GM21390 (cell line): ENCODE measurements around the gene SREBF1.
A peak's percentile ranks its signal among the peaks of the same experiment; 100 is the strongest.
"Not testable (repeated sequence)": the region's sequence is repeated elsewhere in the genome, so short reads cannot be mapped to it uniquely, and the experiment has no call there.

ENCODE experiments used
- ATAC-seq: cut with Tn5 transposase; IDR thresholded peaks from one replicate; pipeline ENCODE4 v1.9.1; 2021; ENCODE audit not compliant: unreplicated experiment

The SREBF1 gene

GRCh38 chr17:17813055-17813724 lies 23.6 kb downstream of the SREBF1 start:
- no peak for ATAC-seq

- ATAC-seq = no peak
These were observed 24.4 kb downstream of the SREBF1 start for GRCh38 chr17:17812211-17813054.

DNA sequence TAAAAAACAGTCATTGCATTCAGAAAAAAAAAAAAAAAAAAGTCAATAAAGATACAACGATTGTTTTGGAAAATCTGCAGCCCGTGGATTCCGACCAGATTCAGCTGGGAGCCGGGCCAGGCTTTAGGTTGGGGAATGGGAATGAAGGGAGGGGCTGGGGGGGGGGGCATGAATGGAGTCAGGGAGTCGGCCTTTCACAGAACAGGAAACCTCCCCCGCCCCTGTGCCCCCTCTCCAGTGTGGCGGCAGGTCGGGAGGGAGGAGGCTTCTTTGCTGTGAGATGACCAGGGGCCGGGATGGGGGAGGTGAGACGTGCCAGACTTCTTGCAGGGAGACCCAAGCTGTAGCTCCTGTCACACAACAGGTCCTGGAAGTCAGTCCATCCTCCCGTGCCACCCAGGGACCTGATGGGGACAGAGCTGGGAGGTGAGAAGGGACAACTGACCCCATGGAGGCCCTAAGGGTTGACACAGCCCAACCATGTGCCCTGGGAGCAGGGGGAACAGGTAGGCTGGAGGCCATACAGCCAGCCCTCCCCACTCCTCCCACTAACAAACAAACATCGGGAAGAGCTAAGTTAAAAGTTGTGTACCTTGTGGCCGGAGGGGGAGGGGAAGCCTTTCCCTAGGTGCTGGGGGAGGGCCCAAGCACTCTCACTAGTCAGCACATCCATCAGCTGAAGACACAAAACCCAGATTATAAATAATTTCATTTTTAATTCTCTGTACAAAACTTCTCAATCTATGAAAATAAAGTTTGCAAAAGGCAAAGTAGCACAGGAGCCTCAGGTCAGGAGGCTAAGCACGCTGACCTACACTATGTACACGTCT lies 25.2 kb downstream of the SREBF1 start:
- no peak for ATAC-seq

GRCh38 chr17:17810895-17811248 lies 25.9 kb downstream of the SREBF1 start:
- ATAC-seq = no peak

DNA sequence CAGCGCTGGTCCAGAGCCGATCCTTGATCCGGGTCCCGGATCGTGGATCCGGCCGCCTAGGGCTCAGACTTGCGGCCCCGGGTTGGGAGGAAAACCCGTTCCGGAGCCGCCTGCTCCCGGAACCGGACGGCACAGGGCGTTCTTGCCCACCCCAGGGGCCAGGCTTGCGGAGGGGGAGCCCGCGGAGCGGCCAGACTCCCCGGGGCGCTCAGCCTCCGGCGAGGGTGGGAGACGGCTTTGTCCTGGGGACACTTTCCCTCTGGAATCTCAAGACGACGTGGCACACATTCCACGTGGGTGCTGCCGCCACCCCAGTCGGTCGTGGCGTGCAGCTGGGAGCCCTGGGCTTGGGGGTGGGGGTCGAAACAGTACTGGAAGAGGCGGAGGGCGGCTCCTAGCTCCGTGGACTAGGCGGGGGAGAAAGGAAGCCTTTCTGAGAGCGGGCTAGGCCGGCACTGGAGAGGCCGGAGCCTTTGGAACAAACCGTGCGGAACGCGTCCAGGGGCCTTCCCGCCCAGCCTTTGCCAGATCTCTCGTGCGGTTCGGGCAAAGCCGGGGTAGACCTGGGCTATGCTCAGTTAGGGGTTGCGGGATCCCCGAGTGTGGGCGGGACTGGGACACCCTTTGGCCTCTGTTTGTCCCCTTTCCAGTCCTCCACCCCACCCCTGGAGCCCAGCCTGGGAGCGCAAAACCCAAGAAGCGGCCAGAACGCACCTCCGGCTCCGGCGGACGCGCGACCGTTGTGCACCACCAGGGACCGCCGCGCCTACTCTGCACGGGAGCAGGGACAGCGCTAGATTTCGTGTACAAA lies 26.5 kb downstream of the SREBF1 start:
- ATAC-seq = no peak

GRCh38 chr17:17809531-17810083 lies 27.2 kb downstream of the SREBF1 start:
- ATAC-seq = no peak

- peak; percentile 57 for ATAC-seq
These were observed 27.9 kb downstream of the SREBF1 start for GRCh38 chr17:17808706-17809432.

GRCh38 chr17:17808200-17808599 lies 28.6 kb downstream of the SREBF1 start:
- not testable (repeated sequence) for ATAC-seq

DNA sequence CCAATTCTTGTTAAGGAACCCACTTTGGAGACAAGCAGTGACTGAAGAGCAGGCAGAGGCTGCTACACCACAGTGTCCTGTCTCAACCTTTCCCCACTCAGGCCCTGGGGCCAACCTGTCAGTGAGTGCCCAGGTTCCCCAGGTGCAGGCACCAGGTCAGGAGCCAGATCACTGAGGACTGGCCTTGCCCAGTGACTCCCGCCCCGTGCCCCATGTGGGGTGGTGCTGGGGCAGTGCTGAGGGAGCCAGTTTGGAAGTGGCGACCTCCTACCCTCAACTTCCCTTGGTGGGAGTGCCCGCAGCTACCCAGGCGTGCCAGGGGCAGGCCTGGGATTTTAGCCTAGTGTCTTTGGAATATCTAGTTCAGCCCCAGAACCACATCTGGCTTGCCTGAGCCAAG lies 29.3 kb downstream of the SREBF1 start:
- ATAC-seq = no peak

DNA sequence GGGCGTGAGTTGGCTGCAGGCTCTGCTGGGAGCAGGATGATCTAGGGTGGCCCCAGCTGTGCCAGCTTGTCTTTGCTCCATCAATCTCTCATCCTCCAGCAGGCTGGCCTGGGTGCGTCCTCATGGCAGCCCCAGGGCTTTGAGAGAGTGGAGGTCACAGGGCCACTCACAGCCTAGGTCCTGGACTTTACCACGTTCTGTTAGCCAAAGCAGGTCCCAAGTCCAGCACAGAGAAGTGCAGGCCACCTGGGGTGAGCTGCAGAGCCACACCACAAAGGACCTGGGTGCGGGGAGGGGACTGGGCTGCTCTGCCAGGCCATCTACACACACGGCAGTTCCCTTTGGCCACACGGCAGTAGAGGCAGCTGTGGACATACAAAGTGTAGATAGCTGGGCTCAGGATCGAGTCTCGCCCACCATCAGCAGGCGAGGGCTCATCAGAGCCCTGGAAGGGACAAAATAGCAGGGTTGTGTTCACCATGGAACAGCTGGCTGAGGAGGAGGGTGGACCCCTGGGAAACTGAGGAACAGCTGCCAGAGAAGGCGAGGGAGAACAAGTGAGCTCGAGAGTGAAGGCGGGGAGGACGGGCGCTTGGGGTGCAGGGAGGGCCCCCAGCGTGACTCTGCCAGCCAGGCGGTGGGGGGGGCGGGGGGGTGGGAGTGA lies 30.0 kb downstream of the SREBF1 start:
- no peak for ATAC-seq

DNA sequence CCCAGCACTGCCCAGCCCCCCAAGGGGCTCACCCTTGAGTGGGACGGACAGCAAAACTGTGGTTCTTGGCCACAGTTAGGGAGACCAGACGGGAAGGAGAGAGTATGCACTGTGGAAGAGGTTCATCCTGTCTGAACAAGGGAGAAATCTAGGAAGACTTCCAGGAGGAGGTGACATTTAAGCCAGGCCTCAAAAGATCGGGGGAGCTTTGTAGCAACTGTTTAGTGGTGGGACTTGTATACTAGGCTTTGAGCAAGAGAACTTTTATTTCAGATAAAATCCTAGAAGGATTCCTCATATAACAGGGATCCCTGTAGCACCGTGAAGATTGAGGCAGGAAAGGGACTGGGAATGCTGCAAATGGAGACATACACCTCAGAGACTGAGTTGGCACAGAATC lies 30.8 kb downstream of the SREBF1 start:
- ATAC-seq = no peak

- ATAC-seq = no peak
These were observed 31.2 kb downstream of the SREBF1 start for GRCh38 chr17:17805575-17805974.

DNA sequence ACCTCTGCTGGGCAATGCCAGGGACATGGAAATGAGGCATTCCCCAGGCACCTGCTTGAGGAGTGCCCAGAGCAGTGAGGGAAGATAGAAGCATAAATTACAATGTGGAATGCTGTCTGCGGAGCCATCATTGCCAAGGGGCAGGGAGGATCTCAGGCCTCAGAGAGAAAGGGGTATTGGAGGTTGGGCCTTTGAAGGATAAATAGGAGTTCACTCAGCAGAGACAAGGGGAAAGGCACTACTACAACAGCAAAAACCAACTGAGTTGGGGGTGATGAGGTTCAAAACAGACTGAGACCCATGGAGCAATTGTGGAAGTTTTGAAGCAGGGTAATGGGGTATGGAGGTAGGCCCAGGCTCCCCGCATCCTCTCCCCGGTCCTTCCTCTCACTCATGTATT lies 32.8 kb downstream of the SREBF1 start:
- ATAC-seq = no peak

DNA sequence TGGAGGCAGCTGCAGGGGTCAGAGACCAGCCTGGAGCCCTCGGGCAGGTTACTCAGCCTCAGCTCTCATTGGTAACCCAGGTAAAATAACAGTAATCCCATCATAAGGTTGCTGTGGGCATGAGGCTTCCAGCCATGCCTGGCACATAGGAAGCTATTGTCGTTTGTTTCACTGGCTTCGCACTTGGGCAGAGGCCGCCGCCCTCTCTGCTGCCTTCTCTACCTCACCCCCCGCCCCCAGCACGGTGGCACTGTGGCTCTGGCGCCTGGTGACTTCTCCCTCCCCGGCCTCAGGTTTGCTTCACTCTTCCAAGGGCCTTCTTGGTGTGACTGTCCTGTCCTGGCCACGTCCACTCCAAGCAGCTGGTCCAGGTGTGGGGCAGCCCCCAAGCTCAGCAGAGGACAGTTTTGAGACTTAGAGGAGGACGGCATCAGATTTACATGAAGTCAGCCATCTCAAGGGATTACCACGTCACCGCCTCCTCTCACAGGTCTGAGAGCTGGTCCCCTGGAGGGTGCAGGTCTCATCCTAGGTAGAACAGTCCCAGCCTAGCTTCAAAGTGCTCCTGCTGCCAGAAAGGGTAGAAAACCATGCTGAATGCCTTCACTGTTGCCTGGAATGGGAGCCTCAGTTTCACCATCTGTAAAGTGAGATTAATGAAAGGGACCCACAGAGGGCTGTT lies 34.8 kb downstream of the SREBF1 start:
- ATAC-seq = no peak

GRCh38 chr17:17800504-17801021 lies 36.2 kb downstream of the SREBF1 start:
- no peak for ATAC-seq

GRCh38 chr17:17798573-17799255 lies 38.1 kb downstream of the SREBF1 start:
- ATAC-seq = no peak

DNA sequence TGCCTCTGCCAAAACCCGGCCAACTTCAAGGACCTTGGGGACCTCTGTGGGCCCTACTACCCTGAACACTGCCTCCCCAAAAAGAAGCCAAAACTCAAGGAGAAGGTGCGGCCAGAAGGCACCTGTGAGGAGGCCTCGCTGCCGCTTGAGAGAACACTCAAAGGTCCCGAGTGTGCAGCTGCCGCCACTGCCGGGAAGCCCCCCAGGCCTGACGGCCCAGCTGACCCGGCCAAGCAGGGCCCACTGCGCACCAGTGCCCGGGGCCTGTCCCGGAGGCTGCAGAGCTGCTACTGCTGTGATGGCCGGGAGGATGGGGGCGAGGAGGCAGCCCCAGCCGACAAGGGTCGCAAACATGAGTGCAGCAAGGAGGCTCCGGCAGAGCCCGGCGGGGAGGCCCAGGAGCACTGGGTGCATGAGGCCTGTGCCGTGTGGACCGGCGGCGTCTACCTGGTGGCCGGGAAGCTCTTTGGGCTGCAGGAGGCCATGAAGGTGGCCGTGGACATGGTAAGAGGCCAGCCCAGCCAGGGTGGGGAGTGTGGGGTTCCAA lies 38.7 kb downstream of the SREBF1 start:
- ATAC-seq = no peak
